Neural progenitor cell (in vitro differentiated cells): Measurements from ENCODE around the gene TRAM2. TPM values are rescaled to one million over a fixed set of nuclear protein-coding genes. Genes with fewer than 3 reads are reported as not detected.

Experiments
- DNase-seq: peaks from one replicate; pipeline ENCODE4 v3.0.0-alpha.2; 2016; ENCODE audit warnings: low spot score
- H2AFZ ChIP-seq: fragments of 200-600 bp; sonication (generic); replicated peaks from 2 replicates; pipeline ENCODE4 v1.6.1; 2016; ENCODE audit warnings: antibody characterized with exemption
- H3F3A ChIP-seq: fragments of 200-600 bp; sonication (generic); 2 replicates; pipeline ENCODE4 v1.6.1; 2016; ENCODE audit warnings: antibody characterized with exemption, low read depth
- H3K27ac ChIP-seq: fragments of 200-600 bp; sonication (generic); 2 replicates; pipeline ENCODE4 v1.5.1; 2016; ENCODE audit warnings: mild to moderate bottlenecking
- H3K27me3 ChIP-seq: fragments of 200-600 bp; sonication (generic); 2 replicates; pipeline ENCODE4 v1.6.1; 2016; ENCODE audit warnings: mild to moderate bottlenecking, moderate library complexity
- H3K36me3 ChIP-seq: fragments of 200-600 bp; sonication (generic); 2 replicates; pipeline ENCODE4 v1.5.1; 2016
- H3K4me1 ChIP-seq: fragments of 200-600 bp; sonication (generic); 2 replicates; pipeline ENCODE4 v1.6.1; 2016; ENCODE audit warnings: mixed run types
- H3K4me2 ChIP-seq: fragments of 200-600 bp; sonication (generic); 2 replicates; pipeline ENCODE4 v1.6.1; 2016
- H3K4me3 ChIP-seq: fragments of 200-600 bp; sonication (generic); 2 replicates; pipeline ENCODE4 v1.5.1; 2016
- H3K79me2 ChIP-seq: fragments of 200-600 bp; sonication (generic); 2 replicates; pipeline ENCODE4 v1.6.1; 2016; ENCODE audit warnings: low read depth
- H3K9ac ChIP-seq: fragments of 200-600 bp; sonication (generic); 2 replicates; pipeline ENCODE4 v1.6.1; 2016
- H3K9me3 ChIP-seq: fragments of 200-600 bp; sonication (generic); 2 replicates; pipeline ENCODE4 v1.5.1; 2016; ENCODE audit warnings: low read depth
- H4K20me1 ChIP-seq: fragments of 200-600 bp; sonication (generic); 2 replicates; pipeline ENCODE4 v1.6.1; 2016; ENCODE audit warnings: low read depth
- H3K27ac Mint-ChIP-seq: 3 replicates; pipeline ENCODE4 v1.8.0; 2021; ENCODE audit warnings: mixed read lengths
- H3K27me3 Mint-ChIP-seq: 2 replicates; pipeline ENCODE4 v1.8.0; 2022; ENCODE audit warnings: low read depth, mild to moderate bottlenecking, inconsistent platforms, moderate library complexity, mixed read lengths; ENCODE audit not compliant: insufficient read depth
- H3K36me3 Mint-ChIP-seq: 3 replicates; pipeline ENCODE4 v1.8.0; 2021; ENCODE audit warnings: mixed read lengths
- H3K4me1 Mint-ChIP-seq: 3 replicates; pipeline ENCODE4 v1.8.0; 2021; ENCODE audit warnings: mixed read lengths
- H3K4me3 Mint-ChIP-seq: 3 replicates; pipeline ENCODE4 v1.8.0; 2021; ENCODE audit warnings: mild to moderate bottlenecking, moderate library complexity, mixed read lengths
- H3K9me3 Mint-ChIP-seq: 3 replicates; pipeline ENCODE4 v1.8.0; 2020; ENCODE audit warnings: mixed read lengths
- EZH2 ChIP-seq: fragments of 200-600 bp; sonication (generic); IDR thresholded peaks from 2 replicates; pipeline ENCODE4 v1.6.1; 2017; ENCODE audit warnings: antibody characterized with exemption, mild to moderate bottlenecking, moderate library complexity
- EZH2phosphoT487 ChIP-seq: fragments of 200-600 bp; sonication (generic); IDR thresholded peaks from 2 replicates; pipeline ENCODE4 v1.6.1; 2017; ENCODE audit warnings: antibody characterized with exemption
- total RNA-seq: library from RNA; depleted of rRNA; stranded (reverse); fragments of >200 nt; gene quantifications from 2 replicates; pipeline ENCODE4 v1.2.3, GENCODE V29; 2015; ENCODE audit warnings: low replicate concordance
- TF ChIP-seq, protein P1 (sequence below): fragments of 200-600 bp; sonication (generic); IDR thresholded peaks from 2 replicates; pipeline ENCODE4 v1.5.1; 2017; ENCODE audit warnings: antibody characterized with exemption, mild to moderate bottlenecking

Gene TRAM2
- total RNA-seq, 1 donor from 2014 or later: 12.3 TPM

DNA sequence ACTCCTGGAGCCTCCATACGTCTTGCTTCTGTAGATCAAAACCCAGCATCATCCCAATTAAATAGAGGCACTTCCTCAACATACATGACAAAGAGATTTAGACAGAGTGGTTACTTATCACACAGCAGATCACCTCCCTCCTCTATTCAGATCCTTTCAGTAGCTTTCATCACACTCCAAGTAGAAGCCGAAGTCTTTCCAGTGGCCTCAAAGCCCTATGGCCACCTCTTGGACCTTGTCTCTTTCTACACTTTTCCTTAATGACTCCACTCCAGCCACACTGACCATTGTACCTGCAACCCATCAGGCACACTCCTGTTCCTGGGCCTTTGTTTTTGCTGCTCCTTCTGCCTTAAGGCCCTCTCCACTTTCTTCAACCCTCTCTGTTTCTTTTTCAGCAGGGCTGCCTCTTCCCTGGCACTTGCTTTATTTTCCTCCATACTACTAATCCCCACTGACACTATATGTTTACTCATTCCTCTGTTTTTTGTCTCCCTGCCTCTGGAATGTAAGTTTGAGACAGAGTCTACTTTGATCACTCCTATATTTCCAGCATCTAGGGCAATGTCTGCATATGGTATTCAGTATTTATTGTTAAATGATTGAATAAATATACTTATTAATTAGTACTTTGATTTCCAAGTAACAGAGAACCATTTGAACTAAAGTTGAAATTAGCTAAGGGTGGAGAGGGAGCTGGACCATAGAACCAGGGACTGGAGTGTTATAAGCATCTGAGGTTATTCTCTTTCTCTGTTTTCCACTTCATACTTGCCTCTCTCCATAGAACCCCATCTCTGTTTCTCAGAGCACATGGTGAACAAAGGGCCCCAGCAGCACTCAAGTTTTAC is 43.4 kb upstream of the TRAM2 start:
- no peak overlapping the region for H3K27ac Mint-ChIP-seq
- Histone ChIP-seq H4K20me1 (no peaks in the 10 kb centered on the region), H3K4me3 (no peak overlapping the region), H3K79me2 (no peaks in the 10 kb centered on the region), H3K36me3 (no peaks in the 10 kb centered on the region), H3K9ac (no peak overlapping the region), H3K4me2 (no peak overlapping the region), H2AFZ (peak overlapping the region; percentile 28), H3K27me3 (no peaks in the 10 kb centered on the region), H3K9me3 (no peaks in the 10 kb centered on the region), H3K27ac (no peak overlapping the region), H3K4me1 (no peaks in the 10 kb centered on the region), H3F3A (no peaks in the 10 kb centered on the region)
- peaks cover 3% of the 10 kb centered on the region for H3K9me3 Mint-ChIP-seq
- no peak for DNase-seq
- H3K36me3 Mint-ChIP-seq: no peaks in the 10 kb centered on the region
- no peak overlapping the region for H3K4me3 Mint-ChIP-seq
- H3K4me1 Mint-ChIP-seq: no peaks in the 10 kb centered on the region
- H3K27me3 Mint-ChIP-seq: no peaks in the 10 kb centered on the region
- no peak for TF ChIP-seq EZH2phosphoT487
- TF ChIP-seq, protein P1, sequence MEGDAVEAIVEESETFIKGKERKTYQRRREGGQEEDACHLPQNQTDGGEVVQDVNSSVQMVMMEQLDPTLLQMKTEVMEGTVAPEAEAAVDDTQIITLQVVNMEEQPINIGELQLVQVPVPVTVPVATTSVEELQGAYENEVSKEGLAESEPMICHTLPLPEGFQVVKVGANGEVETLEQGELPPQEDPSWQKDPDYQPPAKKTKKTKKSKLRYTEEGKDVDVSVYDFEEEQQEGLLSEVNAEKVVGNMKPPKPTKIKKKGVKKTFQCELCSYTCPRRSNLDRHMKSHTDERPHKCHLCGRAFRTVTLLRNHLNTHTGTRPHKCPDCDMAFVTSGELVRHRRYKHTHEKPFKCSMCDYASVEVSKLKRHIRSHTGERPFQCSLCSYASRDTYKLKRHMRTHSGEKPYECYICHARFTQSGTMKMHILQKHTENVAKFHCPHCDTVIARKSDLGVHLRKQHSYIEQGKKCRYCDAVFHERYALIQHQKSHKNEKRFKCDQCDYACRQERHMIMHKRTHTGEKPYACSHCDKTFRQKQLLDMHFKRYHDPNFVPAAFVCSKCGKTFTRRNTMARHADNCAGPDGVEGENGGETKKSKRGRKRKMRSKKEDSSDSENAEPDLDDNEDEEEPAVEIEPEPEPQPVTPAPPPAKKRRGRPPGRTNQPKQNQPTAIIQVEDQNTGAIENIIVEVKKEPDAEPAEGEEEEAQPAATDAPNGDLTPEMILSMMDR: no peak
- TF ChIP-seq EZH2: no peak

DNA sequence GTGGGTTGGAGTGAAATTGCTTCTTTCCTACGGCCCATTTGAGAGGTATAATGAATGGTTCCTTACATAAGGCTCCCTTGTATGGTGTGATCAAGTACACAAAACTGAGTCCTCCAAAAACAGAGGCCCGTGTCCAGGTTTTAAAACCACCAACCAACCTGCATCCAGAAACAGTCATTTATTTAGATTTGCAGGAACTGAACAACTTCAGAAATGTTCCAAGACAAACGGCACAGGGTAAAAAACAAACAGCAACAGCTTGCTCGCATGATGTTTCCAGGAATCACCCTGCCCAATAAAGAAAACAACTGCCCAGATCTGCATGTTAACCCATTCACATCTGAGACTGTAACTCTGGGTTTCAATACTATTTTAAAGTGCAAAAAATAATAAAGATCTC is 40.2 kb upstream of the TRAM2 start:
- Histone ChIP-seq H3K9ac (no peak overlapping the region), H3K36me3 (no peaks in the 10 kb centered on the region), H2AFZ (peak overlapping the region; percentile 5), H3K9me3 (no peaks in the 10 kb centered on the region), H3K4me1 (no peaks in the 10 kb centered on the region), H4K20me1 (no peaks in the 10 kb centered on the region), H3K4me2 (no peak overlapping the region), H3K27me3 (no peaks in the 10 kb centered on the region), H3K4me3 (no peak overlapping the region), H3K79me2 (no peaks in the 10 kb centered on the region), H3K27ac (no peak overlapping the region), H3F3A (no peaks in the 10 kb centered on the region)
- no peaks in the 10 kb centered on the region for H3K9me3 Mint-ChIP-seq
- no peak overlapping the region for H3K4me3 Mint-ChIP-seq
- no peak for DNase-seq
- no peak for TF ChIP-seq EZH2phosphoT487
- no peak for TF ChIP-seq EZH2
- TF ChIP-seq, protein P1: no peak
- H3K4me1 Mint-ChIP-seq: no peaks in the 10 kb centered on the region
- H3K27ac Mint-ChIP-seq: no peak overlapping the region
- H3K36me3 Mint-ChIP-seq: no peaks in the 10 kb centered on the region
- peaks cover 3% of the 10 kb centered on the region for H3K27me3 Mint-ChIP-seq

DNA sequence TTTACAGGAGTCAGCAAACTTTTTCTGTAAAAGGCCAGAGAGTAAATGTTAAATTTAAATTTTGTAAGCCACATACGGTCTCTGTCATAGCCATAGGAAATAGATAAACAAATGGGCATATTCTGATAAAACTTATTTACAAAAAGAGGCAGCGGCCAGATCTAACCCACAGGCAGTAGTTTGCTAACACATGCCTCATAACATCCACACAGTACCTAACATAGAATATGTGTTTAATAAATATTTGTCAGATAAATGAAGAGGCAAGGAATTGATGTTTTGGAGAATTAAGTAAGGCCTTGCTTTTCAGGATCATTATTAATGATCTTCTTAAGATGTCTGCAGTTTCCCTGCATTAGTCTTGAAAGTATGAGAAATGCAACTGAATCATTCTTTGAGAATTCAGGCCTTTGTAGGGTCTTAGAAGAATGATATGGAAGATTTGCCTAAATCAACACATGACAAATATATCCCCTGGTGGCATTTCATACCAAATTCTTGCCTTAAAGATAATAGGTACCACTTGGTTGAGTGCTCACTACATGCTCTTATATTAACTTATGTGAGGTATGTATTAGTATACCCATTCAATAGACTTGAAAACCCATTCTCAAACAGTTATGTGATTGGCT is 39.3 kb upstream of the TRAM2 start:
- H3K9me3 Mint-ChIP-seq: no peaks in the 10 kb centered on the region
- no peak overlapping the region for H3K4me3 Mint-ChIP-seq
- Histone ChIP-seq H3K27me3 (no peaks in the 10 kb centered on the region), H3K9ac (no peak overlapping the region), H4K20me1 (no peaks in the 10 kb centered on the region), H3K79me2 (no peaks in the 10 kb centered on the region), H3K9me3 (no peaks in the 10 kb centered on the region), H3K4me2 (no peak overlapping the region), H3K36me3 (no peaks in the 10 kb centered on the region), H3F3A (no peaks in the 10 kb centered on the region), H3K4me3 (no peak overlapping the region), H3K27ac (no peak overlapping the region), H2AFZ (no peak overlapping the region), H3K4me1 (no peaks in the 10 kb centered on the region)
- no peaks in the 10 kb centered on the region for H3K4me1 Mint-ChIP-seq
- H3K27ac Mint-ChIP-seq: no peak overlapping the region
- no peak for DNase-seq
- H3K36me3 Mint-ChIP-seq: no peaks in the 10 kb centered on the region
- TF ChIP-seq EZH2 (no peak), EZH2phosphoT487 (no peak)
- TF ChIP-seq, protein P1: no peak
- H3K27me3 Mint-ChIP-seq: peaks cover 3% of the 10 kb centered on the region
